ENCODE measurements around the gene ZC2HC1C. TPM values are rescaled to one million over a fixed set of nuclear protein-coding genes. Genes with fewer than 3 reads are reported as not detected.

Gene ZC2HC1C
- total and polyA plus RNA-seq, 2 of the 13 experiments (the other 11 are each of a cell fraction or from before 2014, with no cell fraction given) = 3.3 to 3.5 TPM

GRCh38 chr14:75046899-75047298 lies 22.5 kb upstream of the ZC2HC1C start (continued):
- TF ChIP-seq ZBTB40 (IDR thresholded peaks at IDR 0.05) (no peak), ZBTB40 (CRISPR knock-in tag; IDR thresholded peaks at IDR 0.05) (no peak), GPBP1L1 (CRISPR knock-in tag; IDR thresholded peaks at IDR 0.05) (no peak), RBFOX2 (IDR thresholded peaks at IDR 0.05; ENCODE audit: low read depth, low read length) (no peak), RAD51 (IDR thresholded peaks at IDR 0.05; ENCODE audit: borderline replicate concordance) (no peak), ELF1 (CRISPR knock-in tag; IDR thresholded peaks at IDR 0.05) (no peak), ZNF674 (CRISPR knock-in tag; IDR thresholded peaks at IDR 0.05; ENCODE audit: low read depth) (no peak), PRDM15 (CRISPR knock-in tag; IDR thresholded peaks at IDR 0.05) (no peak), ZNF597 (CRISPR knock-in tag; IDR thresholded peaks at IDR 0.05) (no peak)
